ENCODE results near the gene TOLLIP. TPM values are rescaled to one million over a fixed set of nuclear protein-coding genes. Genes with fewer than 3 reads are reported as not detected.
"Not testable (repeated sequence)": the region's sequence is repeated elsewhere in the genome, so short reads cannot be mapped to it uniquely, and the experiment has no call there.

The TOLLIP gene
- polyA plus RNA-seq, 1 experiment = 38.3 TPM

DNA sequence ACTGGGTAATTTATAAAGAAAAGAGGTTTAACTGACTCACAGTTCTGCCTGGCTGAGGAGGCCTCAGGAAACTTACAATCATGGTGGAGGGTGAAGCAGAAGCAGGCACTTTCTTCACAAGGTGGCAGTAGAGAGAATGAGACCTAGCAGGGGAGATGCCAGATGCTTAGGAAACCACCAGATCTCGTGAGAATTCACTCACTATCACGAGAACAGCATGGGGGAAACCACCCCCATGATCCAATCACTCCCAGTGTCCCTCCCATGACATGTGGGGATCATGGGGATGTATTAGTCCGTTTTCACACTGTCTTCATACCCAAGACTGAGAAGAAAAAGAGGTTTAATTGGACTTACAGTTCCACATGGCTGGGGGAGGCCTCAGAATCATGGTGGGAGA, 45.0 kb downstream of the TOLLIP start:
- POLR2A ChIA-PET; H3K36me3 ChIP-seq (ENCODE audit: control insufficient read depth, insufficient read depth, low read length); H3K4me3 ChIP-seq (ENCODE audit: low read depth, low read length); CTCF ChIA-PET; H3K27me3 ChIP-seq (ENCODE audit: control insufficient read depth, insufficient read depth, low read length): not testable (repeated sequence)
- peak; percentile 33 for DNase-seq (ENCODE audit: low read depth)
- peak; percentile 54 for TF ChIP-seq CTCF (IDR thresholded peaks at IDR 0.05; ENCODE audit: insufficient read depth, low read depth, low read length)

DNA sequence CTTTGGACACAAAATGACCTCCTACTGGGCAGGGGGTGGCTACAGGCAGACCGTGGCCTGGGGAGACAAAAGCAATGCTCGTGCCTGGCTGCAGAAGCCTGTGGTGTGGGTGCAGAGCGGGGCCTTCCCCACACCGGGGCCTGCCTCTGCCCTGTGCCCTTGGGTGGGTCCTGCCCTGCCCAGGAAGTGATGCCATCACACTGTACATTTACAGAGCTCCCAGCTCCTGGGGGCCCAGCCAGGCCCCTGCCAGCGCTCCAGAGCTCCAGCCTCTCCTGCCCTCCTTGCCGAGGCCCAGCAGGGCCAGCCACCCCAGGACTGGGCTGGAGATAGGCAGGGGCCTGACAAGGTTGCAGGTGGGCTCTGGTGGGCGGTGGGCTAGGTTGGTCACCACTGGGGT, 46.4 kb downstream of the TOLLIP start:
- no peak for TF ChIP-seq CTCF (IDR thresholded peaks at IDR 0.05; ENCODE audit: insufficient read depth, low read depth, low read length)
- POLR2A ChIA-PET = no interaction called here

DNA sequence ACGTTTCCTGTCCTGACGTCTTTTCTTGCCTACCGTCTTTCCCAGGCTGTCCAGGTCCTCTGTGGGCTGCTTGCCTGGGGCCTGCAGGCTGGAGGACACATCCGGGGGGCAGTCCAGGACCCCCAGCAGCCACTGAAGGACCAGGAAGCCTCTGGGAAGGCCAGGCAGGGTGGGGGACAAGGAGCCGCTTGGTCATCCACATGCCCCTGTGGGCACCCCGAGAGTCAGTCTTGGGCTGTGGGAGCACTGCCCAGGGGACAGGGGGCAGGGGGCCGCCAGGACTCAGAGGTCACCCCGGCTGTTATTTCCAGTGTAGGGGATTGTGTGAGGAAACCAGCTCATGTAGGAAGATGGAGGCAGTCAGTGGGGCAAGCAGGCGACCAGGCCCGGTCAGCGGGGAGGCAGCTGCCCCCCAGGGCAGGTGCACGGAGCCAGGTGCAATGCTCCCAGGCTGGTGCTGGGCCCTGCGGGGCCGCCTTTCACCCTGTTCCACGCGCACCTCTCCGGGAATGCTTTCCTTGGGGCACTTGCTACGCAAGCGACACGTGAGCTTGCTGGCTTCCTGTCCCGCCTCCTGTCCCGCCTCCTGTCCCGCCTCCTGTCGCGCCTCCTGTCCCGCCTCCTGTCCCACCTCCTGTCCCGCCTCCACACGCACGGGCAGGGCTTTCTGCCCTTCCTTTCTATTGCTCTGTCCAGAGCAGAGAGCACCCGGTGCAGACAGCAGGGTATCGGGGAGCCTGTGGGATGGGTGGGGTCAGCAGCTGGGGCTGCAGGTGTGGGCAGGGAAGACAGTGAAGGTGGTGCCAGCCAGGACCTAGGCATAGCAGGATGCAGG, 47.0 kb downstream of the TOLLIP start:
- H3K4me3 ChIP-seq (ENCODE audit: low read depth, low read length) = peak overlapping the region; percentile 50
- ChIA-PET POLR2A (interaction anchor here (0.6 kb wide), 1 partner anchor 9 kb away, joined by 7 read pairs; no protein-coding TSS in a partner anchor), CTCF (interaction anchor here (0.6 to 1.5 kb wide), 3 partner anchors 58 to 270 kb away, joined by 3 read pairs; no protein-coding TSS in a partner anchor)
- peak; percentile 48 for DNase-seq (ENCODE audit: low read depth)
- H3K36me3 ChIP-seq (ENCODE audit: control insufficient read depth, insufficient read depth, low read length) = no peaks in the 10 kb centered on the region
- TF ChIP-seq CTCF (IDR thresholded peaks at IDR 0.05; ENCODE audit: insufficient read depth, low read depth, low read length) = no peak
- H3K27me3 ChIP-seq (ENCODE audit: control insufficient read depth, insufficient read depth, low read length) = no peaks in the 10 kb centered on the region

More for the DNA sequence above, 46.4 kb downstream of the TOLLIP start:
- no peak for DNase-seq (ENCODE audit: low read depth)
- Histone ChIP-seq H3K4me3 (ENCODE audit: low read depth, low read length) (peak overlapping the region; percentile 50), H3K27me3 (ENCODE audit: control insufficient read depth, insufficient read depth, low read length) (no peaks in the 10 kb centered on the region), H3K36me3 (ENCODE audit: control insufficient read depth, insufficient read depth, low read length) (no peaks in the 10 kb centered on the region)
- CTCF ChIA-PET = interaction anchor here (0.8 to 1.5 kb wide), 2 partner anchors 57 to 269 kb away, joined by 3 read pairs; no protein-coding TSS in a partner anchor

GRCh38 chr11:1261241-1262071, 48.0 kb downstream of the TOLLIP start:
- Histone ChIP-seq H3K27me3 (ENCODE audit: control insufficient read depth, insufficient read depth, low read length) (no peaks in the 10 kb centered on the region), H3K4me3 (ENCODE audit: low read depth, low read length) (no peak overlapping the region), H3K36me3 (ENCODE audit: control insufficient read depth, insufficient read depth, low read length) (no peaks in the 10 kb centered on the region)
- DNase-seq (ENCODE audit: low read depth) = no peak
- POLR2A ChIA-PET = no interaction called here
- CTCF ChIA-PET = no interaction called here
- TF ChIP-seq CTCF (IDR thresholded peaks at IDR 0.05; ENCODE audit: insufficient read depth, low read depth, low read length) = no peak

DNA sequence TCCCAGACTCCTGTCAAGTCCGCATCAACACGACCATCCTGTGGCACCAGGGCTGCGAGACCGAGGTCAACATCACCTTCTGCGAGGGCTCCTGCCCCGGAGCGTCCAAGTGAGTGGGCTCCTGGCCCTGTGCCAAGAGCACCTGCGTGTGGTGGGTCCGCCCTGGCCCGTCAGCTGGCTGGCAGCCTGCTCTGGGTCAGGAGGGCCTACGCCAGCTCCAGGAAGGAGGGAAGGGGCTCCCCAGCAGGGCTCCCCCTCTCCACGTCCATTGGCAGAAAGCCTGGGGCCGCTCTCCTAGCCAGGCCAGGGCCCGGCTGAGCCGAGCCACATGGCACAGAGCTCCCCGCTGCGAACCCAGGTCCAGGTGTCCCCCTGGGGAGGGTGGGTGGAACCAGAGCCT, 48.8 kb downstream of the TOLLIP start:
- no peak for DNase-seq (ENCODE audit: low read depth)
- ChIA-PET POLR2A (no interaction called here), CTCF (interaction anchor here (1.1 kb wide), 1 partner anchor 286 kb away, joined by 3 read pairs; no protein-coding TSS in a partner anchor)
- H3K27me3 ChIP-seq (ENCODE audit: control insufficient read depth, insufficient read depth, low read length) = no peaks in the 10 kb centered on the region
- no peaks in the 10 kb centered on the region for H3K36me3 ChIP-seq (ENCODE audit: control insufficient read depth, insufficient read depth, low read length)
- TF ChIP-seq CTCF (IDR thresholded peaks at IDR 0.05; ENCODE audit: insufficient read depth, low read depth, low read length) = no peak
- no peak overlapping the region for H3K4me3 ChIP-seq (ENCODE audit: low read depth, low read length)

All from BJ (cell line).